Non-pigmented ciliary epithelial cell (primary cell): ENCODE data around the gene COBL.
A peak's percentile ranks its signal among the peaks of the same experiment; 100 is the strongest.

Experiments used
- DNase-seq: peaks from one replicate; pipeline ENCODE4 v3.0.0-alpha.2; 2010; ENCODE audit warnings: low read depth

Gene COBL

DNA sequence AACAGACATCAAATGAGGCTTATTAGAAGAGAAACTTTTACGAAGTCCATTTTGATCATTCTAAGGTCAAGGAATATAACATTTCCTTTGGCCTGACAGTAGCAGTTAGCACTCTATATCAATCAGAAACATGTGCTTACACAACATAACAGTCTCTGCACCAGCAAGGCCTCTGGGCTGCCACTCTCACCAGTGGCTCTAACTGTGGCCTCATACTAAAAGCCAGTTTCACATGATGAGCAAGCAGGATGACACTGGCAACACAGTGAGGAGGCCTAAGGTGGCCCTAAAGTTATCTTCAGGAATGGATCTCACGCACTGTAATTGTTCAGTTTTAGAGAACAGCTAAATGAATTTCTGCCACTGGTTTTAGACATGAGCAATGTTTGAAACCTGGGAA lies 126.8 kb downstream of the COBL start:
- DNase-seq = no peak

DNA sequence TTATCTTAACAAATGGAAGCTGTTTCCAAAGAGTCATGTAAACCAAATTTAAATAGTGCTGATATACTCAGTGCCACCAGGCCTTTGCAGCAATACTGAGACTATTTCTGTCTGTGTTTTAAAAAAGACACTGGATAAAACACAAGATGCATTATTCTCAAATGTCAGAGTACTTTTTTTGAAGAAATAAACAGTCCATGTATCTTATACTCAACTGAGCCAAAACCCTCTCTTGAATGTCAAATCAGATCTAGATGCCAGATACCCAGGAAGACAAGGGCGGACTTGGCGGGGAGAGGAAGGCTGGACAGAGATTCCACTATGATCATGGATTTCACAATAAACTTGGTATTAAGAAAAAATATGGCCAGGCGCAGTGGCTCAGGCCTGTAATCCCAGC lies 127.6 kb downstream of the COBL start:
- no peak for DNase-seq

DNA sequence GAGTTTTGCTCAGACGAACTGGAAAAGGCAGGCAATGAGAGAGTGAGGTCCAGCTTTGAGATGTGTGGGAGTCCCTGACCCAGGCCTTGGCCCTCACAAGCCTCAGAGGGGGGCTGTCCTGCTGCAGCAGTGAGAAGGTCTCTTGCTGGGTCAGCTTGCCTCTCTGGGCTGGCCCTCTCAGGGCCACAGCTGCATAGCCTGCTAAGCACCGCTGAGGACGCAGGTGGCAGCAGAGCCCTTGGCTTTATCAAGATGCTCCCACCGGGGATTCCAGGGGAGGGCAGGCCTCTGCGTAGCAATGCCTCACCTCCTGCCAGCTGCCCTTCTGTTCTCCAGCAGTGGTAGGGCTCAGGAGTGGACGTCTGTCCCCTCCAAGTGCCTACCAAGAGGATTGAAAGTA lies 128.7 kb downstream of the COBL start:
- no peak for DNase-seq

DNA sequence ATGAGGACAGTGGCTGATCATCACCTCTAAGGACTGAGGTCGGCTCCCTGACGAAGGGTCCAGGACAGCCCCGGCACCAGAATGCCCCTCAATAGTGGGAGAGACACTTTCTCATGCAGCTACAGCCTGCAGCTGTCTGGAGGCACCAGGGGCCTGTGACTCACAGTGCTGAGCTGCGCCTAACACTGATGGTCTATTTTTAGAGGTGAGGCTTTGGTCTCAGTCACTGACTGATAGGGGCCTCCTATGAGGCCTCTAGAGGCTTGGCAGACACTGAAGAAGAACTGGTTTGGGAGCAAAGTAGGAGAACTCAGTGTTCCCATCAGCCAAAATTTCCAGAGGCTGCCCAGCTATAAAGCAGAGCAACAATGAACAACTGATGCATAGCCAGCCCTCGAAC lies 130.1 kb downstream of the COBL start:
- DNase-seq = no peak

DNA sequence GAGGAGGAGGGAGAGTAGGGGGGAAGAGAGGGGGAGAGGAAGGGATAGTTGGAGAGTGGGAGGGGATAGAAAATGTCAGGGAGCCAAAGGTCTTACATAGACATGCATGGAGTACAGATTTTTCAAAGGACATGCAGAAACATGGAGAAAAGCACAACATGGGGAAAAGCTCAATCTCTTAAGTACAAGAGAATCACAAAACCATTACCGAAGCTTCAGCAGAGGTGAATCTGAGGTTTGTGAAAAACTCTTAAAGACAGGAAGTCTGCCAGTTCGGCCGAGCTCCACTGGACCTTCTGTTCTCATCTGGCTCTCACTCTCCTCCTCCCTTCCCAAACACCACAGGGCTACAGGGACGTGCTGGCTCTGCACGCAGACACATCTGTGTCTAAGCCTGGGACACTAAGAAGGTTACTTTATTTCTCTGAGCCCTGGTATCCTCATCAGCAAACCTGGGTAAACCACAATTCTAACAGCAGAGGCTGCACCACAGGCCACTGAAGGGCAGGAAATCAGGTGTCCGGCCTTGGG lies 133.9 kb downstream of the COBL start:
- no peak for DNase-seq

DNA sequence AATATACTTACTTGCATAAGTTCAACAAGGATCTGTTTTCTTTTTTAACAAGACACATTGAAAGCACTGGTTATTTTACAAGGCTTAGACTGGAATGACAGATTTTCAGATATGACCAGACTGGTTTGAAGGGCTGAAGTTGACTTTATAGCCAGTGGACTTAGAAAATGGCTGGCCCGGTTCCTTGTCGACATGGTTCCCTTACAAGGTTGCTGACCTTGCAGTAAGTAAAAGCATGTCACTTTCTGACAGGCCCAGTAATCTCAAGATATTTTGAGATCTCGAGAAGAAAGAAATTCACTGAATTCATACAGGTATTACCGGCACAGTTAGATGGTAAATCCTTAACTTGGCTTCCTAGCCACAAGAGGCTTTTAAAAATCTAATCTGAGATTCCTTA lies 136.5 kb downstream of the COBL start:
- DNase-seq = no peak

DNA sequence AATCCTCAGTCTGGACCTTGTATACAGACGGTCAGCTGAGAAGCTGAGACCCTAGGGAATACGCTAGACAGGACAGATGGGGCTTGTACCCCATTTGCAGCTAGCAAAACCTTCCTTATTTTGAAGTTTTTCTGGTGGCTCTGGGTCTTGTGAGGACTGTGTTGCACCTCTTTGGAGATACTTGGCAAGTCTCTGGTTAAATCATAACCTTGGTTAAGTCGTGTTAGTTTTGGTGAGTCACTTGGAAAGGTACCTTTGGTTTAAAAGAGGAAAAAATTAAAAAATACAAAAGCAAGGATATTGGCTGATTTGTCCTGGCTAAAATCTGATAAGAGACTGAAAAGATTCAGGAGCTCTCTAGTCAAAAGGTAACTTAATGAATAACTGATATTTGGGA lies 140.6 kb downstream of the COBL start:
- no peak for DNase-seq

DNA sequence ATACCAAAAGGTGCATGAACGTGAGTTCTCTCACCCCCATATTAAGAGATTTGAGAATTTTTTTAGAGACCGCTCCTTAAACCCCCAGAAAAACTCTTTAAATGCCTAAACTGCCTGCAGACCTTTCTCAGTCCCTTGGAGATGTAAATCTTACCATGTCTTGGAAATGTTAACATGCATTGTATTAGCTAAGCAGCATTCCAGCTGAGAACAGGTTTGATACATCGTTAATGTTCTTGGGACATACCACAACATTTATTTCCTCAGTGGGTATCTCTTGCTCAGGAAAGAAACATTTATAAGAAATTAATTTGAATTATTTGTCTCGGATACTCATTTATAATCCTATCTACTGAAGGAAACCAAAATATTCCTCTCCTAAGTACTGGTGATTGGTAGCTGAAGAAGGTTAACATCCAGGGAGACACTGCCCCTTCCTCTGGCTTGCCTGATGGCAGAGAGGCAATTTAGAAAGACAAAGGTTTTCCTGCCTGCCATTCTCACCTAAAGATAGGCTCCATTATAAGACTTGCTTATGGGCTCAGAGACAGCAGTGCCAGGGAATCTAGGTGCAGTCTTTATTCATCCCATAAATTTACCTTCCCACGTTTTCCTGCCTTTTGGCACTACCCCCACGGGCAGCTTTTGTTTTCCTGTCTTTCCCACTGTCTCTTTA lies 141.2 kb downstream of the COBL start:
- DNase-seq = no peak

DNA sequence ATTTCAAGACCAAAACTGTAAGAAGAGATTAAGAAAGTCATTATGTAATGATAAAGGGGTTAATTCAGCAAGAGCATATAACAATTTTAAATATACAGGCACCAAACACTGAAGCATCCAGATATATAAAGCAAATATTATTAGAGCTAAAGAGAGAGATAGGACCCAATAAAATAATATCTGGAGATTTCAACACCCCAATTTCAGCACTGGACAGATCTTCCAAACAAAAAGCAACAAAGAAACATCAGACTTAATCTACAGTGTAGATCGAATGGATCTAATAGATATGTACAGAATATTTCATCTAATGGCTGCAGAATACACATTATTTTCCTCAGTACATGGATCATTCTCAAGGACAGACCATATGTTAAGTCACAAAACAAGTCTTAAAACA lies 151.3 kb downstream of the COBL start:
- no peak for DNase-seq

DNA sequence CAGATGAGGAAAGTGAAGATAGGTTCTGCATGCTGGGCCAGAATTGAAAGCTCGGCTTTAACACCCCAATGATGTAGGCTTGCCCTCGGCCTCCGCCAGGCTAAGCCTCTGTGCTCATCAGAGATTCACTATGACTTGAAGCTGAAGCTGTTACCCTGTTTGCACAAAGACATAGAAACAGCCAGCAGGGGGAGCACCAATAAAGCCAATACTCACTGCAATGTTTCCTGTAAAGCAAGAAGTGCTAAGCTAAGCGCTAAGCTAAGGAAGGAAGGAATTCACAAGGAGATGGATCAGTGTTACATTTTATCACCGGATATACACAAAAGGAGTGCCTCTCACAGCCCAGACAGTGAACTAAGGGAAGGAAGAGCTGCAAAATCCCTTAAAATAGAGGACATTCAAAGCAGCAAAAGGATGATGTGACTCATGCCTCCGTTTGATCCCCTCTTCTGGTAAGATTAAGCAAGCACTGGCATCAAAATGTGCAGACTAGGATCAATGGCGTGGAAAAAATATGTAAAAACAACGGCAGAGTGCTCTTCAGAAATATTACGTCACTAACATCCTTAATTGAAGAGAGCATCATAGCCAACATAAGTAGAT lies 153.8 kb downstream of the COBL start:
- DNase-seq = peak; percentile 63

DNA sequence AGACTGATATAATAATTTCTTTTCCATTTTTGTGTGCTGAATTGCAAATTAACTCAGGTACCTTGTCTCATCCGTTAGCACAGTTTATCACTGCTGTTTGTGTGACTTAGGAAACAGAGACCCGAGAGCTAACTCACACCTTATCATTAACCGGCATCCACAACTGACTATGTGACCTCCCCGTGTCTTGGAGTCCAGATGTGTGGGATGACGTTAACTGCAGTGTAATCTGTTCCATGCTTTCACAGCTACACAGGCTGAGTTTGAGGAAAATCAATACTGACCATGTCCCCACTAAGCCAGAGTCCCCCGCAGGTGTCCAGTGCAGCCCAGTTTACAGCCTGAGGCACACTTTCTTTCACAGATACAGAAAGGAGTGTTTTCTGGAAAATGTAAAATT lies 154.7 kb downstream of the COBL start:
- DNase-seq = no peak

DNA sequence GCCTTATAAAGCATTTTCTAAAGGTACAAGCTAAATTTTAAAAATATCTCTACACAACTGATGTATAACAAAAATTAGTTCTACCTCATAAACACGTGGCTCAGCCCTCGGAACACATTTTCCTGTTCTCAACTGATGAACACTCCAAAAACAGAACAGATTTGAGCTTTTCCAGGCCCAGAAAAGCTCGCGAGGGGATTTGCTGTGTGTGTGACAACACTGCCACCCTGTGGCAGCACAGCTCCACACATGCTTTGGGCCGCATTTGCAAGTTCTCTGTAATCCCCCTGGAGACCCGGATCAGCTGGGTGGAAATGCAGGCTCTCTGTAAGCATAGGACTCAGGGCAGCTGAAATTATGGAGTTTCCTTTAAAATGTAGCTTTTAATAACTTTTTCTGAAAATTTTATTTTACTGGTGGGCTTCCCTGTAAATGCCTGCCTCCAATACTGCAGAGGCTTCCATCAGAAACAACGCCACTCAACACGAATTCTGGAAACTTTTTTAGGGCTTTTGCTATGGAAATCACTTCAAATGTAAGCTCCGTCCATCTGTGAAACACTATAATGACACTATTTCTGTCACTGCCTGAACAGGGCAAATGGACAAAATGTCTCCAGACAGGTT lies 155.5 kb downstream of the COBL start:
- DNase-seq = peak; percentile 43

DNA sequence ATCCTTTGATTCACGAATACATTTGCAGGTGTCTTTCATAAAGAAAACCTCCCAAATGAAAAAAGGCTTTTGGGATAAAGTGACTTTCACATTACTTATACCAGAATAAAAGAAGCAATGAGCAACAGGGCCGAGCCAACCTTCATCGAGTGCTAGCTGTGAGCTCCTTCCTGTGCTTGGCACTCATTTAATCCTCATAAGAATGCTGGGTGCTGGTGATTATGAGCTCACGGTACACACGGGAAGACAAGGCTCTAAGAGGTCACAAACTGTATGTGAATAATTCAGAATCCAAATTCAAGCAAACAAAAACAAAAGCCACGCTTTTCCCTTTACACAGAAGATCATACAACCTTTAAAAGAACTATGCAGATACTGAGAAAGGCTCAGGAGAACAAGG lies 156.2 kb downstream of the COBL start:
- DNase-seq = no peak

DNA sequence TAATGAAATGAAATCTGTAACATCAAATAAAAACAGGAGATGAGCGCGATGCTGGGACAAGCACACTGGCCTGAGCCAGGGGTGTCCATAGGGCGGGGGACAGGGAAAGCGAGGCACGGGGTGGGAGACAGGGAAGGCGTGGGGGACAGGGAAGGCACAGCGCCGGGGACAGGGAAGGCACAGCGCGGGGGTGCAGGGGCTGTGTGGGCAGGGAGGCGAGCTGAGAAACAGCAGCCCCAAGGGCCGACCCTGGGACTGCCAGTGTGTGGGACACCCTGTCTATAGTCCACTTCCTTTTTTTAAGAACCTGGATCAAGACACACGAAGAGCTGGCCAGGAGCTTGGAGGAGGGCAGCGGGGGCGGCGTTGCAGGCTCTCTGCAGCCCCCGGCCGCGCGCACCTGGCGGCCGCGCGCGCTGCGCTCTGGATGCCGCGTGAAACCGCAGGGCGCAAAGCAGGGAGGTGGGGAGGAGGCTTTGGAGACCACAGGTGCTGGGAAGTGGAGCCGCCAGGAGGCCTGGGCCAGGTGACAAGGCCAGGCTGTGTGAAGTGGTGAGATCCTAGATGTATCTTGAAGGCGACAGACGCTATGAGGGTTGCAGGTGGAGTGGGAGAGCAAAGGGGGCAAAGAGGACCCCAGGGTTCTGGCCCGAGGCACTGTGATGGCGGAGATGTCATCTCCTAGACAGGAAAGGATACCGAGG lies 157.7 kb downstream of the COBL start:
- no peak for DNase-seq

DNA sequence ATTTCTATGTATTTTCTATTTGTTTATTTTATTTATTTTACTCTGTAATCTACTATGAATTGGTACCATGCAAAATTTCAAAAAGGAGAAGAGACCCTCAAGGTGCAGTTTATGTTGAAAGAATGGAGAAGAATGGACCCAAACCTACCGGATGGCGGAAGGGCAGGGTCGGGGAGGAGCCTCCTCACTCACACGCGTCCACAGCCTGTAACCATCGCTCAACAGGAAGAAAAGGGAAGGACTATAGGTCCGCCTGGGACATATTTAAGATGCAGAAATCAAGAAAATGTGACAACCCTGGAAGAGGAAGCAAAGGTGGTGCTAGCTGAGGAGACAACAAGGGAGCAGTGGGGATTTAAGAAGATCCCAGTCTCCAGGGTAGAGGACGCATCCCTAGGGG lies 158.4 kb downstream of the COBL start:
- DNase-seq = no peak

DNA sequence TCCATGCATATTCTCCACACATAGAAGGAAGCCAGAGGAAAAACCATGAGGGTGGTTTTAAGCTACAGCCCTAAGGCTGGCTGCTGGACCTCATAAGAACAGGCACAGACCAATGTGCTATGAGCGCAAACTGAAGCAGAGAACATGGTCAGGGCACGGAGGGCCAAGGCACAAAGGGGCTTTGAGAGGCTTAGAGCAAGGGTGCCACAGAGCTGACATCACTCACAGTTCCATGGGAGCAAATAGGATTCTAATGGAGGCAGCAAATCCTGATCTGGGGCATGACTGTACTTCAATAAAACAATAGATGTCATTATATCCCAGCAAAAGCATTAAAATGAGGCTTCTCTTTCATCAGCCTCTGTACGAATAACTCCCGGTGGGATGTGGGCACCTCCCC lies 162.4 kb downstream of the COBL start:
- DNase-seq = no peak

DNA sequence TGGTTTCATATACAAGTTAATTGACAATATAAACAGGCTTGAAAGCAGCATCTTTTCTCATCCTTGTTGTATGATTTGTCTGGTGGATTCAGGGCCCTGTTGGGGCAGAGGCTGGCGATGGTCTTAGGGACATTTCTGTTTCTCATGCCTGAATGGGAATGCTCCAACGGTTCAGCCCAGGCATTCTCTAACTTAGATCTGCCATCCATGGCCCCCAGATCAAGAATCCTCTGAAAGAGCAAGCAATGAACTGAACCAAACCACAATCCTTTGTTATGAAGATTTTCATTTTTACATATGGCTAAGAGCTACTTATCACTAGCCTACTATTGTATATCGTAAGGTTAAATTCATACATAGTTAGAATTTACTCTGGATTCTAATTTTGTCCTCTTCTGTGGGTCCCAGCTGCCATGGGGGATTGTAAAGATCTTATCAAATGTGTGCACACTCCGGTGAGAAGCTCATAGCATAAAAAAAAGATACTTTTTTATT lies 163.9 kb downstream of the COBL start:
- no peak for DNase-seq

DNA sequence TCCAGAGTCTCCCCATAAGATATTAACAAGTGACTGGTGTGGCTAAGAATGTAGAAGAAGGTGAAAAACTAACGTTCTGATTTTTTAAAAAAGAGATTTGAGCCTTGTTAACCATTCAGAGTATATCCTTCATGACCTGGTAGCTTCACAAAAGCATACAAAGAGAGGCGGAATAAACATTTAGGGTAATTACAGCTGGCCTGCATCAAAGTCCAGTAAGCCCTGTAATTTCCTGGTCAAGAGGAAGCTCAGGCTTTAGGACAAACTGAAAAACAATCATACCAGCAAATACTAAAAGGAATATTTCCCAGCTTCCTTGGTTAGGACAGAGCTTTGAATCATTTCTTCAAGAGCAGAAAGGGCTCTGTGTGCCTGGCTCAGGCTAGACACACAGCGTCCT lies 165.2 kb downstream of the COBL start:
- DNase-seq = no peak

DNA sequence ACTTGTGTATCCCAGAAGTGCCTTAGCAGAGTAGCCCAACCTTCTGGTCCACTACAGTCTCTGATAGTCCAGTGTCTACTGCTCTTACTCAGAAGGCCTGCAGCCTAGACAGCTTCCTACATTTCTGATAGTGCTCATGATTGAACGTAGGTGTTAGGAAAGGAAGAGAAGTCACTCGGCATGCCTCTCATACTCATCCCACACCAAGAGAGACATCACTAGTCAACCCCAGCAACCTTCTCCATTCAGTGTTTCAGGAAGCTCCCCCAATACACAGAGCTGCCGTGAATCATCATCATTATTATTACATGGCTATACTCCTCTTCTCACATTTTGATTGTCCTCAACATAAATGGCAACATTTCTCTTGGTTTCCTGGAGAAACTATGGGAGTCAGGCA lies 166.4 kb downstream of the COBL start:
- DNase-seq = no peak

DNA sequence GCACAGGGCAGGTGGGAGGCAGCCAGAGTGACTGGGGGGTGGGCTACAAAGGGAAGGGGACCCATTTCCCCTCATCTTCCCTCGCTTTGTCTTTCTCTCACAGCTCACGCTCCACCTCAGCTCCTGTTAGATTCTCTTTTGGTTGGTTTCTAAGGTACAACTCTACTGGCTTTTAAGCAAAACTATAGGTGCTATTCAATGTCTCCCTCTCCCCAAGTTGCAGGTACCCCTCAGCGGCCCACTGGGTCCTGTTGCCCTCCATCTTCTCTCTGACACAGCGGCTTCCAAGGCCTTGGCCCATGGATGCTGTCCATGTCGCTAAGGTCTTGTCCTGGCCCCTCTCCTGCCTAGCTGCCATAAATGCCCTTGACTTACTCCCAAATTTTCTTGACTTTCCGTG lies 168.4 kb downstream of the COBL start:
- DNase-seq = no peak

DNA sequence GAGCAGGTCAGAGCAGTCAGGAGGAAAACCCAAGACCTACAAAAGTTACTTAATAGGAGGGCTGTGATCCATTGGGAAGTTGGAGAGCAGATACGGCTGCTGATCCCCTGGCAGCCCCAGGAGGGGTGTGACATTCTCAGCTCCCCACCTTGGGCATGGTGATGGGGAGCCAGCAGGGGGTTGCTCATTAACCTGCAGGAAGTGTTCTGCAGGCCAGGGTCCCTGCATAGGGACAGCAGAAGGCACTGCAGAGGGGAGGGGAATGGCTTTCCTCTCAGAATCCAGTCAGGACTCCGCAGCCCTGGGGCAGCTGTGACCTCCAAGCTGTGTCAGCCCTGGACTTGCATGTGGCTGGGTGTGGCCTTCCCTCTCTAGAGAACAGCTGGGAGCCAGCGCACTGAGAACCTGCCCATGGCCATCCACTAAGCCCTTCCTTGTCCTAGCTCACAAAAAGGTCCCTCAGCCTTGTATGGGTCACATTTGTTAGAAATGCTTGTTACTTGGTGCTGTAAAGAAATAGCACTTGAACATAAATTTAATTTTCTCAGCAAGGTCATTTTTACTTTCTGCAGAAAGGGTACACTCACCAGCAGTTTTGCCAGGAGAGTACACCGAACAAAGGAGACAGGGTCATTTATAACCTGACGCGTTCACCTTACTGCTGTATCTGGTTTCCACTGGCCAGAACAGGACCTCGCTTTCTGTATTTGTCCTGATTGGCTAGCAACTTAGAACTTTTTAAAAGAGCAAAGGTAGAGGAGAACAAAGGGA lies 169.6 kb downstream of the COBL start:
- DNase-seq = no peak

DNA sequence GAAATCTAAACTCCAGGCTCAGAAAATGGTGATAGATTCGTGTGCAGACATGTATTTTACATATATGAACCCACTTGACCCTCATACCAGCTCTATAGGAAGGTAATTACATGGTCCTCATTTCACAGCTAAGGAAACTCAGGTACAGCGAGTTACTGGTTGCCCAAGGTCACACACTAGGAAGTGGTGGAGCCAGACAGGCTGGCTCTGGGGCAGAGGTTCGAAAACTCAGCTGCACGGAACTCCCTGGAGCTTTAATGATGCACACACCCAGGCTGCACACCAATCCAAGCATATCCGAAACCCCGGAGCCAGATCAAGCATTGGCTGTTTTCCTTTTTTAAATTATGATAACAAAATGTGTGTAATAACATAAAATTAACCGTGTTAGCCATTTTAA lies 172.4 kb downstream of the COBL start:
- no peak for DNase-seq
